NCI-H187 (cell line): ENCODE results near the gene ZFYVE19.
A peak's percentile ranks its signal among the peaks of the same experiment; 100 is the strongest.

Experiments
- DNase-seq, 2 experiments: peaks; one replicate each; lab custom pipeline; 2025; lab: John Stamatoyannopoulos, UW

Gene ZFYVE19

GRCh38 chr15:40807028-40807887 is at the start of gene ZFYVE19, which contains the start of gene DNAJC17:
TSS of gene ZFYVE19 (plus strand) at chr15:40807089. CDS start at chr15:40807590, 501 bp downstream.
TSS of gene DNAJC17 (minus strand) at chr15:40807473. CDS start at chr15:40807446, 27 bp downstream.
- DNase-seq = peak; percentile 80 to 89

GRCh38 chr15:40759961-40760360 is 46.9 kb upstream of the ZFYVE19 start:
- no peak for DNase-seq

- peak; percentile 23 to 42 for DNase-seq
These were observed 43.7 kb upstream of the ZFYVE19 start for GRCh38 chr15:40762919-40763800.

GRCh38 chr15:40763801-40764628 is 42.9 kb upstream of the ZFYVE19 start, which contains the start of gene GCHFR:
TSS of gene GCHFR (plus strand) at chr15:40764068. CDS start at chr15:40764181, 113 bp downstream.
- no peak for DNase-seq

- DNase-seq = no peak
These were observed 42.2 kb upstream of the ZFYVE19 start for GRCh38 chr15:40764629-40765103.

- DNase-seq = no peak
These were observed 40.6 kb upstream of the ZFYVE19 start for GRCh38 chr15:40766194-40766815.

GRCh38 chr15:40766906-40767837 is 39.7 kb upstream of the ZFYVE19 start:
- DNase-seq = no peak

GRCh38 chr15:40767838-40768500 is 38.9 kb upstream of the ZFYVE19 start:
- no peak for DNase-seq

GRCh38 chr15:40768521-40769273 is 38.2 kb upstream of the ZFYVE19 start:
- DNase-seq = no peak

- no peak for DNase-seq
These were observed 37.4 kb upstream of the ZFYVE19 start, which contains the start of gene C15orf62 for GRCh38 chr15:40769274-40770146. TSS of gene C15orf62 (plus strand) at chr15:40769980. CDS start at chr15:40770496, 516 bp downstream.

GRCh38 chr15:40770147-40770721 is 36.7 kb upstream of the ZFYVE19 start:
- peak in 1 of 2 experiments; percentile 24 for DNase-seq

- DNase-seq = no peak
These were observed 35.6 kb upstream of the ZFYVE19 start for GRCh38 chr15:40771242-40771641.

GRCh38 chr15:40772014-40772413 is 34.9 kb upstream of the ZFYVE19 start:
- no peak for DNase-seq

- DNase-seq = no peak
These were observed 33.4 kb upstream of the ZFYVE19 start for GRCh38 chr15:40773496-40773895.

- no peak for DNase-seq
These were observed 33.0 kb upstream of the ZFYVE19 start for GRCh38 chr15:40773902-40774301.

GRCh38 chr15:40775007-40775406 is 31.9 kb upstream of the ZFYVE19 start:
- no peak for DNase-seq
